HepG2 (cell line): ENCODE measurements around the gene NPDC1. TPM values are rescaled to one million over a fixed set of nuclear protein-coding genes. Genes with fewer than 3 reads are reported as not detected.

ENCODE experiments used
- ETV6 ChIP-seq: sonication (generic); formaldehyde crosslinking; conservative IDR thresholded peaks from 2 replicates; pipeline ENCODE4 v1.4.0; 2020; ENCODE audit warnings: missing genetic modification reagents
- GABPA ChIP-seq, 2 experiments: IDR thresholded peaks; 2 replicates each; pipeline ENCODE4 v1.6.1; 2011 to 2016; ENCODE audit warnings: low read depth in 2 of 2, low read length in 1 of 2, missing biosample characterization in 1 of 2, missing genetic modification characterization in 1 of 2
- JDP2 ChIP-seq: sonication (generic); formaldehyde crosslinking; IDR thresholded peaks from 2 replicates; pipeline ENCODE4 v1.8.1; 2022; ENCODE audit warnings: missing genetic modification reagents, borderline replicate concordance
- KDM1A ChIP-seq: IDR thresholded peaks from 2 replicates; pipeline ENCODE4 v1.6.1; 2016; ENCODE audit warnings: missing compliant biosample characterization
- LCORL ChIP-seq, 2 experiments: fragments of 450-650 bp in 1 of 2; sonication (generic) in 1 of 2; formaldehyde crosslinking in 1 of 2; IDR thresholded peaks; 2 replicates each; pipeline versions ENCODE4 v1.5.0 to v1.6.1; 2017 to 2020; ENCODE audit warnings: antibody characterized with exemption in 1 of 2, missing genetic modification reagents in 1 of 2
- NR1H2 ChIP-seq: sonication (generic); formaldehyde crosslinking; IDR thresholded peaks from 2 replicates; pipeline ENCODE4 v1.8.1; 2022; ENCODE audit warnings: low read depth, missing genetic modification reagents, borderline replicate concordance
- ONECUT2 ChIP-seq: sonication (generic); formaldehyde crosslinking; IDR thresholded peaks from 2 replicates; pipeline ENCODE4 v1.4.0; 2020; ENCODE audit warnings: missing genetic modification reagents
- RFXANK ChIP-seq: IDR thresholded peaks from 2 replicates; pipeline ENCODE4 v1.6.1; 2016
- SMAD3 ChIP-seq: sonication (generic); formaldehyde crosslinking; IDR thresholded peaks from 2 replicates; pipeline ENCODE4 v1.4.0; 2020; ENCODE audit warnings: missing genetic modification reagents
- SMC3 ChIP-seq: IDR thresholded peaks from 2 replicates; pipeline ENCODE4 v1.6.1; 2011; ENCODE audit warnings: low read length, improper control_type of control experiment
- STAG1 ChIP-seq: sonication (generic); formaldehyde crosslinking; IDR thresholded peaks from 2 replicates; pipeline ENCODE4 v1.4.0; 2020; ENCODE audit warnings: missing genetic modification reagents
- THAP11 ChIP-seq: IDR thresholded peaks from 2 replicates; pipeline ENCODE4 v1.6.1; 2016; ENCODE audit warnings: missing biosample characterization, missing genetic modification reagents
- ZBTB8A ChIP-seq: sonication (generic); formaldehyde crosslinking; IDR thresholded peaks from 2 replicates; pipeline ENCODE4 v1.4.0; 2020; ENCODE audit warnings: mild to moderate bottlenecking, low read depth, missing genetic modification reagents, borderline replicate concordance
- ZFAT ChIP-seq: sonication (generic); formaldehyde crosslinking; conservative IDR thresholded peaks from 2 replicates; pipeline ENCODE4 v1.8.1; 2023; ENCODE audit warnings: missing genetic modification reagents, inconsistent platforms
- ZKSCAN1 ChIP-seq: fragments of 150-350 bp; IDR thresholded peaks from 2 replicates; pipeline ENCODE4 v1.6.1; 2014; ENCODE audit warnings: low read length
- ZNF10 ChIP-seq: sonication (generic); formaldehyde crosslinking; IDR thresholded peaks from 2 replicates; pipeline ENCODE4 v1.4.0; 2020; ENCODE audit warnings: mild to moderate bottlenecking, low read depth, missing genetic modification reagents, borderline replicate concordance
- ZNF713 ChIP-seq: sonication (generic); formaldehyde crosslinking; IDR thresholded peaks from 2 replicates; pipeline ENCODE4 v1.4.0; 2020; ENCODE audit warnings: mild to moderate bottlenecking, missing genetic modification reagents
- ZNF746 ChIP-seq: sonication (generic); formaldehyde crosslinking; IDR thresholded peaks from 2 replicates; pipeline ENCODE4 v1.8.0; 2022; ENCODE audit warnings: mild to moderate bottlenecking, missing genetic modification reagents
- ZNF747 ChIP-seq: sonication (generic); formaldehyde crosslinking; IDR thresholded peaks from 2 replicates; pipeline ENCODE4 v1.8.1; 2023; ENCODE audit warnings: missing genetic modification reagents, mild to moderate bottlenecking, borderline replicate concordance
- polyA plus RNA-seq, 8 experiments: library from polyadenylated mRNA; depleted of rRNA in 3 of 8; stranded (reverse) in 7 of 8; unstranded in 1 of 8; fragments of >200 nt; fragmentation: Illumina TruSeq in 4 of 8; extraction: Trizol in 4 of 8; gene quantifications; 2 replicates each; pipeline versions ENCODE4 v1.2.1 to v1.2.3, GENCODE V29; 2011 to 2016; ENCODE audit warnings: low read depth in 4 of 8, missing spikeins in 1 of 8, mixed read lengths in 1 of 8; ENCODE audit not compliant: insufficient read depth in 1 of 8
- total RNA-seq, 5 experiments: library from RNA; depleted of rRNA; stranded (reverse); fragments of >200 nt; fragmentation: Illumina TruSeq; extraction: Trizol; gene quantifications; 2 replicates each; pipeline ENCODE4 v1.2.3, GENCODE V29; 2016; ENCODE audit warnings: low read depth in 1 of 5
- TF ChIP-seq, protein P1 (sequence below): sonication (generic); formaldehyde crosslinking; IDR thresholded peaks from 2 replicates; pipeline ENCODE4 v1.4.0; 2020; ENCODE audit warnings: missing genetic modification reagents, borderline replicate concordance
- TF ChIP-seq, protein P2 (sequence below): sonication (generic); formaldehyde crosslinking; IDR thresholded peaks from 2 replicates; pipeline ENCODE4 v1.4.0; 2020; ENCODE audit warnings: low read depth, mild to moderate bottlenecking, missing genetic modification reagents
- TF ChIP-seq, protein P3 (sequence below): sonication (generic); formaldehyde crosslinking; IDR thresholded peaks from 2 replicates; pipeline ENCODE4 v1.5.0; 2020; ENCODE audit warnings: mild to moderate bottlenecking, missing genetic modification reagents
- TF ChIP-seq, protein P4 (sequence below): IDR thresholded peaks from 2 replicates; pipeline ENCODE4 v1.6.1; 2016; ENCODE audit warnings: mild to moderate bottlenecking

NPDC1 gene
- total and polyA plus RNA-seq, 2 of the 13 experiments (the other 11 are each of a cell fraction or from before 2014, with no cell fraction given) = 0.84 to 5.4 TPM

DNA sequence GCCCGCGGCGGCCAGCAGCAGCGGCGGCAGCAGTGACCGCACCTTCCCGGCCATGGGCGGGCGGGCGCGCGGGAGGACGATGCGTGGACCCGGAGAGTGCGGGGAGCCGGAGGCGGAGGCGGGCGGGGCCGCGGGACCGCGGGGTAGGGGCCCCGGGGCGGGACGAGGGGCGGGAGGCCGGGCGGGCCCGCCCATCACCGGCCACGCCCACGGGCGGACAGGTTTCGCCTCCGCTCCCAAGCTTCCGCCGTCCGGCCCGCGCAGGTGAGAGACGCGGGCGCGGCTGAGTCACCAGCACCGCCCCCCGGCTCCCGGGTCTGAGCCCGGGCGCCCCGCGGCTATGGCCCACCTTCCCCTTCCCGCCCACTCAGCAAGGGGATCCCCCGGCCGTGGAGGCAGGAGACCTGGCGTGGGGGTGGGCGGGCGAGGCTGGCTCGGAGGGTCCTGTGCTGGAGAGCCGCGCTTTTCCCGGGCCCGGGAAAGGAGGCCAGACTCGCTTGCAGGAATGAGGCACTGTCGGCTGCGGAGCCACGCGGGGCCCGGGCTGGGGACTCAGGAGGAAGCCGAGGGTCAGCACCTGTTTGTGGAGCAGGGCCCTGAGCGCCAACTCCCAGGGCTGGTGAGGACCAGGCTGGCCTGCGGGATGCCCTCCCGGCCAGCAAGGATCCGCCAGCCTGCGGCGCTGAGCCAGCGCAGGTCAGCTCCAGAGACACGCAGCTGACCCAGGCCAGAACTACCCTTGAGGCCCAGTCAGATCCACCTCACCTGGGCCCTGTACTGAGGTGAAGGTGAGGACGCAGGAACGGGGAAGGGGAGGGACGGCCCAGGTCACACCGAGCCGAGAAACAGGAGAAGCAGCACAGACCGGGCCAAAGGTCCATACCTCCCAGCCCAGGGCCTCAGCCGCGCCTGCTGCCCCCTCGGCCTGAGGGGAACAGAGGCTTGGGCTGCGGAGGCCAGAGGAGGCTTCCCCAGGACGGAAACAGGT is 8.3 kb upstream of the NPDC1 start, which contains the start of gene ENTPD2 (continued):
- no peak for TF ChIP-seq ETV6 (CRISPR knock-in tag)
- no peak; the same call in 1 of the 2 replicates for TF ChIP-seq JDP2 (CRISPR knock-in tag)
- no peak for TF ChIP-seq SMAD3 (CRISPR knock-in tag)
- no peak for TF ChIP-seq ZNF10
- no peak for TF ChIP-seq LCORL (IDR thresholded peaks at IDR 0.05)
- no peak for TF ChIP-seq LCORL (CRISPR knock-in tag; IDR thresholded peaks at IDR 0.05)
- TF ChIP-seq STAG1 (CRISPR knock-in tag) = no peak
- no peak for TF ChIP-seq ZNF747 (CRISPR knock-in tag)
- TF ChIP-seq, protein P1, sequence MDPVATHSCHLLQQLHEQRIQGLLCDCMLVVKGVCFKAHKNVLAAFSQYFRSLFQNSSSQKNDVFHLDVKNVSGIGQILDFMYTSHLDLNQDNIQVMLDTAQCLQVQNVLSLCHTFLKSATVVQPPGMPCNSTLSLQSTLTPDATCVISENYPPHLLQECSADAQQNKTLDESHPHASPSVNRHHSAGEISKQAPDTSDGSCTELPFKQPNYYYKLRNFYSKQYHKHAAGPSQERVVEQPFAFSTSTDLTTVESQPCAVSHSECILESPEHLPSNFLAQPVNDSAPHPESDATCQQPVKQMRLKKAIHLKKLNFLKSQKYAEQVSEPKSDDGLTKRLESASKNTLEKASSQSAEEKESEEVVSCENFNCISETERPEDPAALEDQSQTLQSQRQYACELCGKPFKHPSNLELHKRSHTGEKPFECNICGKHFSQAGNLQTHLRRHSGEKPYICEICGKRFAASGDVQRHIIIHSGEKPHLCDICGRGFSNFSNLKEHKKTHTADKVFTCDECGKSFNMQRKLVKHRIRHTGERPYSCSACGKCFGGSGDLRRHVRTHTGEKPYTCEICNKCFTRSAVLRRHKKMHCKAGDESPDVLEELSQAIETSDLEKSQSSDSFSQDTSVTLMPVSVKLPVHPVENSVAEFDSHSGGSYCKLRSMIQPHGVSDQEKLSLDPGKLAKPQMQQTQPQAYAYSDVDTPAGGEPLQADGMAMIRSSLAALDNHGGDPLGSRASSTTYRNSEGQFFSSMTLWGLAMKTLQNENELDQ (CRISPR knock-in tag) = no peak
- TF ChIP-seq, protein P2, sequence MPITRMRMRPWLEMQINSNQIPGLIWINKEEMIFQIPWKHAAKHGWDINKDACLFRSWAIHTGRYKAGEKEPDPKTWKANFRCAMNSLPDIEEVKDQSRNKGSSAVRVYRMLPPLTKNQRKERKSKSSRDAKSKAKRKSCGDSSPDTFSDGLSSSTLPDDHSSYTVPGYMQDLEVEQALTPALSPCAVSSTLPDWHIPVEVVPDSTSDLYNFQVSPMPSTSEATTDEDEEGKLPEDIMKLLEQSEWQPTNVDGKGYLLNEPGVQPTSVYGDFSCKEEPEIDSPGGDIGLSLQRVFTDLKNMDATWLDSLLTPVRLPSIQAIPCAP (CRISPR knock-in tag) = no peak
- no peak for TF ChIP-seq GABPA (IDR thresholded peaks at IDR 0.05; ENCODE audit: low read depth, low read length)
- TF ChIP-seq GABPA (CRISPR knock-in tag; IDR thresholded peaks at IDR 0.05; ENCODE audit: low read depth) = no peak
- TF ChIP-seq, protein P3, sequence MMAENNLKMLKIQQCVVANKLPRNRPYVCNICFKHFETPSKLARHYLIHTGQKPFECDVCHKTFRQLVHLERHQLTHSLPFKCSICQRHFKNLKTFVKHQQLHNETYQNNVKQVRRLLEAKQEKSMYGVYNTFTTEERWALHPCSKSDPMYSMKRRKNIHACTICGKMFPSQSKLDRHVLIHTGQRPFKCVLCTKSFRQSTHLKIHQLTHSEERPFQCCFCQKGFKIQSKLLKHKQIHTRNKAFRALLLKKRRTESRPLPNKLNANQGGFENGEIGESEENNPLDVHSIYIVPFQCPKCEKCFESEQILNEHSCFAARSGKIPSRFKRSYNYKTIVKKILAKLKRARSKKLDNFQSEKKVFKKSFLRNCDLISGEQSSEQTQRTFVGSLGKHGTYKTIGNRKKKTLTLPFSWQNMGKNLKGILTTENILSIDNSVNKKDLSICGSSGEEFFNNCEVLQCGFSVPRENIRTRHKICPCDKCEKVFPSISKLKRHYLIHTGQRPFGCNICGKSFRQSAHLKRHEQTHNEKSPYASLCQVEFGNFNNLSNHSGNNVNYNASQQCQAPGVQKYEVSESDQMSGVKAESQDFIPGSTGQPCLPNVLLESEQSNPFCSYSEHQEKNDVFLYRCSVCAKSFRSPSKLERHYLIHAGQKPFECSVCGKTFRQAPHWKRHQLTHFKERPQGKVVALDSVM = no peak
- TF ChIP-seq THAP11 = no peak
- TF ChIP-seq ZBTB8A = peak; percentile 38; the same call in 1 of the 2 replicates
- 0 out of 2 replicates have a peak, but pooled peaks have one; percentile 15 for TF ChIP-seq ZNF746 (CRISPR knock-in tag)
- no peak for TF ChIP-seq SMC3
- no peak for TF ChIP-seq ZKSCAN1
- TF ChIP-seq NR1H2 (CRISPR knock-in tag) = no peak
- TF ChIP-seq RFXANK (CRISPR knock-in tag) = no peak
- TF ChIP-seq ZFAT (CRISPR knock-in tag) = no peak; the same call in 1 of the 2 replicates
- no peak for TF ChIP-seq ZNF713 (CRISPR knock-in tag)
- no peak for TF ChIP-seq KDM1A (CRISPR knock-in tag)
- TF ChIP-seq ONECUT2 (CRISPR knock-in tag) = no peak
- TF ChIP-seq, protein P4, sequence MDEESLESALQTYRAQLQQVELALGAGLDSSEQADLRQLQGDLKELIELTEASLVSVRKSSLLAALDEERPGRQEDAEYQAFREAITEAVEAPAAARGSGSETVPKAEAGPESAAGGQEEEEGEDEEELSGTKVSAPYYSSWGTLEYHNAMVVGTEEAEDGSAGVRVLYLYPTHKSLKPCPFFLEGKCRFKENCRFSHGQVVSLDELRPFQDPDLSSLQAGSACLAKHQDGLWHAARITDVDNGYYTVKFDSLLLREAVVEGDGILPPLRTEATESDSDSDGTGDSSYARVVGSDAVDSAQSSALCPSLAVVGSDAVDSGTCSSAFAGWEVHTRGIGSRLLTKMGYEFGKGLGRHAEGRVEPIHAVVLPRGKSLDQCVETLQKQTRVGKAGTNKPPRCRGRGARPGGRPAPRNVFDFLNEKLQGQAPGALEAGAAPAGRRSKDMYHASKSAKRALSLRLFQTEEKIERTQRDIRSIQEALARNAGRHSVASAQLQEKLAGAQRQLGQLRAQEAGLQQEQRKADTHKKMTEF (CRISPR knock-in tag) = peak; percentile 69
